HepG2 (cell line): ENCODE measurements around the gene PFN1. TPM values are rescaled to one million over a fixed set of nuclear protein-coding genes. Genes with fewer than 3 reads are reported as not detected.

Source experiments
- ARID5B ChIP-seq: IDR thresholded peaks from 2 replicates; pipeline ENCODE4 v1.4.0; 2020; ENCODE audit warnings: mild to moderate bottlenecking, missing genetic modification reagents
- FOSL2 ChIP-seq: sonication (generic); formaldehyde crosslinking; IDR thresholded peaks from 2 replicates; pipeline ENCODE4 v1.4.0; 2020; ENCODE audit warnings: missing genetic modification reagents
- GLI4 ChIP-seq: sonication (generic); formaldehyde crosslinking; IDR thresholded peaks from 2 replicates; pipeline ENCODE4 v1.5.1; 2020; ENCODE audit warnings: missing genetic modification reagents, mild to moderate bottlenecking, moderate library complexity, borderline replicate concordance
- GRHL1 ChIP-seq: sonication (generic); formaldehyde crosslinking; conservative IDR thresholded peaks from 2 replicates; pipeline ENCODE4 v1.8.0; 2022; ENCODE audit warnings: missing genetic modification reagents
- HNF4A ChIP-seq: sonication (generic); formaldehyde crosslinking; IDR thresholded peaks from 2 replicates; pipeline ENCODE4 v1.4.0; 2020; ENCODE audit warnings: missing genetic modification reagents
- NR3C1 ChIP-seq: sonication (generic); formaldehyde crosslinking; IDR thresholded peaks from 2 replicates; pipeline ENCODE4 v1.4.0; 2020; ENCODE audit warnings: missing genetic modification reagents
- PHF8 ChIP-seq: sonication (generic); formaldehyde crosslinking; IDR thresholded peaks from 2 replicates; pipeline ENCODE4 v1.5.0; 2020; ENCODE audit warnings: missing genetic modification reagents
- RBM22 ChIP-seq: fragments of 200-400 bp; formaldehyde crosslinking; optimal IDR thresholded peaks from 2 replicates; pipeline ENCODE3; 2017; ENCODE audit warnings: mild to moderate bottlenecking, low read length, moderate library complexity
- REST ChIP-seq, 2 experiments: IDR thresholded peaks; 2 replicates each; pipeline ENCODE4 v1.6.1; 2011 to 2012; ENCODE audit warnings: low read length in 2 of 2, borderline replicate concordance in 1 of 2, low read depth in 1 of 2, mild to moderate bottlenecking in 1 of 2, moderate library complexity in 1 of 2
- SALL1 ChIP-seq: sonication (generic); formaldehyde crosslinking; IDR thresholded peaks from 2 replicates; pipeline ENCODE4 v1.8.0; 2022; ENCODE audit warnings: mild to moderate bottlenecking, missing genetic modification reagents
- TMF1 ChIP-seq: sonication (generic); formaldehyde crosslinking; IDR thresholded peaks from 2 replicates; pipeline ENCODE4 v1.8.1; 2022; ENCODE audit warnings: low read depth, missing genetic modification reagents
- ZBED4 ChIP-seq: sonication (generic); formaldehyde crosslinking; IDR thresholded peaks from 2 replicates; pipeline ENCODE4 v1.4.0; 2020; ENCODE audit warnings: missing genetic modification reagents, borderline replicate concordance
- ZNF784 ChIP-seq: sonication (generic); formaldehyde crosslinking; IDR thresholded peaks from 2 replicates; pipeline ENCODE4 v1.5.1; 2020; ENCODE audit warnings: missing genetic modification reagents, mild to moderate bottlenecking, borderline replicate concordance
- polyA plus RNA-seq, 8 experiments: library from polyadenylated mRNA; depleted of rRNA in 3 of 8; stranded (reverse) in 7 of 8; unstranded in 1 of 8; fragments of >200 nt; fragmentation: Illumina TruSeq in 4 of 8; extraction: Trizol in 4 of 8; gene quantifications; 2 replicates each; pipeline versions ENCODE4 v1.2.1 to v1.2.3, GENCODE V29; 2011 to 2016; ENCODE audit warnings: low read depth in 4 of 8, missing spikeins in 1 of 8, mixed read lengths in 1 of 8; ENCODE audit not compliant: insufficient read depth in 1 of 8
- total RNA-seq, 5 experiments: library from RNA; depleted of rRNA; stranded (reverse); fragments of >200 nt; fragmentation: Illumina TruSeq; extraction: Trizol; gene quantifications; 2 replicates each; pipeline ENCODE4 v1.2.3, GENCODE V29; 2016; ENCODE audit warnings: low read depth in 1 of 5

PFN1 gene
- total and polyA plus RNA-seq, 2 of the 13 experiments (the other 11 are each of a cell fraction or from before 2014, with no cell fraction given), result 494 to 613 TPM

GRCh38 chr17:4997302-4998026 lies 49.1 kb upstream of the PFN1 start, which contains the start of the genes INCA1 and KIF1C (continued):
- TF ChIP-seq GLI4 (peak; percentile 56; the same call in 1 of the 2 replicates), SALL1 (CRISPR knock-in tag) (peak; percentile 53; the same call in 1 of the 2 replicates), PHF8 (CRISPR knock-in tag) (peak; percentile 77), TMF1 (CRISPR knock-in tag) (peak; percentile 56; the same call in 1 of the 2 replicates), GRHL1 (CRISPR knock-in tag) (no peak), HNF4A (no peak; the same call in 1 of the 2 replicates), FOSL2 (CRISPR knock-in tag) (no peak; the same call in 1 of the 2 replicates), ZBED4 (CRISPR knock-in tag) (peak; percentile 84; the same call in 1 of the 2 replicates), ARID5B (CRISPR knock-in tag) (peak; percentile 35), NR3C1 (CRISPR knock-in tag) (no peak), REST (IDR thresholded peaks at IDR 0.05; ENCODE audit: borderline replicate concordance in 1 of 2, low read depth in 1 of 2, low read length in 2 of 2) (0 out of 4 replicates have a peak, but pooled peaks of 1 of the 2 experiments have one; percentile 7), ZNF784 (CRISPR knock-in tag) (peak; percentile 84; the same call in 1 of the 2 replicates), RBM22 (peak; percentile 46)
